Activated naive CD4-positive, alpha-beta T cell (primary cell): ENCODE results near the gene KIAA0040.
"Not testable (repeated sequence)": the region's sequence is repeated elsewhere in the genome, so short reads cannot be mapped to it uniquely, and the experiment has no call there.

ENCODE experiments used
- DNase-seq, 4 experiments: peaks; one replicate each; lab custom pipeline; 2025; lab: John Stamatoyannopoulos, UW

The KIAA0040 gene

DNA sequence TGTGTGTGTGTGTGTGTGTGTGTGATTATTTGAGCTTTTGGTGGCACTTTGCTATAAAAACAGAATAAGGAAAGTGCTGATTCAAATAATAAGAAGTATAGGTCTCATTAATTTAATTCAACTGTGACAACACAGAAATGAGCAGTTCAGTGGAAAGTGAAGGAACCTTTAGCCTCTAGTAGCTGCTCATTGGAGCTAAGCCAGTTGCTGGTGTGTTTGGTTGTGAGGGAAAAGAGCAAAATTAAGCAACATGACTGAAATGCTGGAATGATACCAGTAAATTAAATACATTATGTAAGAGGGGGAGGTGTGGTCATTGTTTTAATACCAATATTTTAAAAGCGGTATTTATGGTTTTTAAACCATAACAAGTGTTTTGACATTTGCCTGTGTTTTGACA is 55.2 kb downstream of the KIAA0040 start:
- no peak for DNase-seq

- DNase-seq = no peak
Measured at GRCh38 chr1:175136246-175136645, 56.3 kb downstream of the KIAA0040 start.

- DNase-seq = no peak
Measured at GRCh38 chr1:175134500-175134899, 58.1 kb downstream of the KIAA0040 start.

GRCh38 chr1:175133673-175134435 is 58.7 kb downstream of the KIAA0040 start:
- DNase-seq = no peak

- no peak for DNase-seq
Measured at GRCh38 chr1:175132436-175132835, 60.1 kb downstream of the KIAA0040 start.

- DNase-seq = no peak
Measured at GRCh38 chr1:175131095-175131494, 61.5 kb downstream of the KIAA0040 start.

DNA sequence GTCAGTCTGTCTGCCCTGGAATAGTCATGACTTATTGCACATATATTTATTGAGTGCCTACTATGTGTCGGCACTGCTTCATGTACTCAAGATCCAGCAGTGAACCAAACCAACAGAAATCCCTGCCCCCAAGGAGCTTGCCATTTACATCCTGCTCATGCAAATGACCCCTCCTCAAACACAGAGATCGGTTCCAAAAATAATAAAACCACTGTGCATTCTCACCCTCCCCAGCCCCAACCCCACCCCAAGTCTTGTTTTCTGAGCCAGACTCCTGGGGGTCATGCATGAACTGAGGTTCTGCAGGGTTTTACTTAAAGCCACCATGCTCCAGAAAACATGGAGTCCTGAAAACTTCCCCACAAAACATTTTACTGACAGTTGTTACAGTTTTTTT is 61.9 kb downstream of the KIAA0040 start:
- no peak for DNase-seq

DNA sequence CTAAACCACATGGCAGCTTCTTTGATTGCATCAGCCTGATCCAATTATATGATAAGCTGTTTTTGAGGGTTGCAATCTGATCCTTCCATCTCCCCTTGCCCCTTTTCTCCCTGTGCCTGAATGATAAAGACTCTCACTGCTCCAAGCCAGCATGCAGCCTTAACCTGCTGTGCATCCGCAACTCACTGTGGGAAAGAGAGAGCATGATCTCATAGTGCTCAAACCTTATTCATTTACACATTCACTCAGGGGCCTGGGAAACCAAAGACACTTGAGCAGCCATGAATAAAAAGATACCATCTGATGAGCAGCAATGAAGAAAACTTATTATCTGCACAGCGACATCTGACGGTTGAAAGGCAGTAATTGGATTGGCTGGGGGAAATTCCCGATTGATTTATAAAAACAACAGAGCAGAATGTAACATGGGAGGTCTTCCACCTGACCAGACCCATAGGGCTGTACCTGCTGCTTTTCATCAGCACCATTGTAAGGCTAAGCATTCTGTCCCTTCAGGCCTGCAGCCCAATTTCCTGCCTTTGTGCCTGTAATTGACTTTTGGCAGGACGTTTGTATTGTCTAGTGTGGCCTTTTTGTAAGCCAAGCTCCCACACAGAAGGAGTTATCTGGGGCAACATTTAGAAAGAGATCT is 62.5 kb downstream of the KIAA0040 start:
- DNase-seq = no peak

- DNase-seq = no peak
Measured at GRCh38 chr1:175129644-175129996, 63.0 kb downstream of the KIAA0040 start.

GRCh38 chr1:175129182-175129581 is 63.4 kb downstream of the KIAA0040 start:
- no peak for DNase-seq

DNA sequence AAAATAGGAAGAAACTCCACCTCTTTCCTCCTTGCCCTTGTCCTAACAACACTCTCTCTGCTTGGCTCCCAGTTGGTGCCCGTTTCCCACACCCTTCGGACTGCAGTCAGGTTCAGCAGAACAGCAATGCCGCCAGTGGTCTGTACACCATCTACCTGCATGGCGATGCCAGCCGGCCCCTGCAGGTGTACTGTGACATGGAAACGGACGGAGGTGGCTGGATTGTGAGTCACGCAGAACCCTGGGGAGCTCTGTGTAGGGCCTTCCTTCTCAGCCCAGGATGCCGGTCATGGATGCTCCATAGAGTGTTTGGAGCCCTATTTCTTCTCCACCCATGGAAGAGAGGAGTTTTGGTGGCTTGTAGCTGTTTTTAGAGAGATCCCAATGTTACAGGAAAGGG is 64.1 kb downstream of the KIAA0040 start:
- no peak for DNase-seq

GRCh38 chr1:175127565-175127964 is 65.0 kb downstream of the KIAA0040 start:
- DNase-seq = no peak

GRCh38 chr1:175126347-175126746 is 66.2 kb downstream of the KIAA0040 start:
- DNase-seq = no peak

- no peak for DNase-seq
Measured at GRCh38 chr1:175124861-175125260, 67.7 kb downstream of the KIAA0040 start.

- no peak for DNase-seq
Measured at GRCh38 chr1:175120511-175120910, 72.1 kb downstream of the KIAA0040 start.

DNA sequence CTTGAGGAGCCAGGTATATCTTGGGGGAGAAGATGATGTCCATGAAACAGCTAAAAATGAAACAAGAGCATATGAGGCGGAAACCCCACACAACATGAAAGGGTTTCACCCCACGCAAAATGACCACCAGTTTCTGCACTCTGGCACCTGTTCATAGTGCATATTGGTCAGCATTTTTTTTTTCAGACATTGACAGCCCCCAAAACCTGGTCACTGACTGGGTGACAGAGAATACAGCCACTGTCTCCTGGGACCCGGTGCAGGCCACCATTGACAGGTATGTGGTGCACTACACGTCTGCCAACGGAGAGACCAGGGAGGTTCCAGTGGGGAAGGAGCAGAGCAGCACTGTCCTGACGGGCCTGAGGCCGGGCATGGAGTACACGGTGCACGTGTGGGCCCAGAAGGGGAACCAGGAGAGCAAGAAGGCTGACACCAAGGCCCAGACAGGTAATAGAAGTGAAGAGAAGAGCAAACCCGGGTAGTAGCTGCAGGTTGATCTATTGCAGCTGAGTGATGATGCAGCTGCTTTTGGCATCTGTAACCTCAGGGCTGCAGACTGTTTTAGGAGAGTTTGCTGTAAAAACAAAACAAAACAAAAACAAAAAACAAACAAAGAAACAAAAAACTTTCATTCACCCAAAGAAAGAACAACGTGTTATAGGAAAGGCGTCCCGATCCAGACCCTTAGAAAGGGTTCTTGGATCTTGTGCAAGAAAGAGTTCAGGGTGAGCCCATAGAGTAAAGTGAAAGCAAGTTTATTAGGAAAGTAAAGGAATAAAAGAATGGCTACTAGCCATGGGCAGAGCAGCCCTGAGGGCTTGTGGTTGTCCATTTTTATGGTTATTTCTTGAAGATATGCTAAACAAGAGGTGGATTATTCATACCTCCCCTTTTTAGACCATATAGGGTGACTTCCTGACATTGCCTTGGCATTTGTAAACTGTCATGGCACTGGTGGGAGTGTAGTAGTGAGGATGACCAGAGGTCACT is 73.9 kb downstream of the KIAA0040 start:
- no peak for DNase-seq

GRCh38 chr1:175116903-175117302 is 75.7 kb downstream of the KIAA0040 start:
- no peak for DNase-seq

- DNase-seq = no peak
Measured at GRCh38 chr1:175116210-175116798, 76.3 kb downstream of the KIAA0040 start.

DNA sequence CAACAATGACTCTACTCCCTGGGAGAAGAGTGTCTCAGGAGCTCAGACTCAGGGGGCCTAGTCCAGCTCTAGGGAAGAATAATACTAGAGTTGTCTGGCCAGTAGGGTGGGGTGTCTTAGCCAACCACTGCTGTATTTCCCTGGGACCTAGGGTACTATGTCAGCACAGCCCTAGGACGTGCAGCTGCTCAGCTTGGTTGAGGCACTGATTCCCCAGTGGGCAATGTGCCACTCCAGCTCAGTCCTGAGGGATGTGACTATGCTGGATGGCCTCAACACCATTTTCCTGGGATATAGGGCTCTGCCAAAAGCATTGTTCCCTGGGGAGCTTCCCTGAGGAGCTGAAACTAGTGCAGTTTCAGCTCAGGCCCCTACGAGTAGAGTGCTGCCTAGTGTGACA is 77.6 kb downstream of the KIAA0040 start:
- DNase-seq = no peak

- not testable (repeated sequence) for DNase-seq
Measured at GRCh38 chr1:175108331-175108820, 84.2 kb downstream of the KIAA0040 start.
